GM20431 (cell line): ENCODE data around the gene RAD51B.

Experiments used
- in situ Hi-C: fragments of 300-500 bp; cut with MseI, MboI; formaldehyde crosslinking; loops from one replicate; pipeline ENCODE4 v1.15.0; 2020; ENCODE audit warnings: low sequenced_read_pairs; ENCODE audit not compliant: unreplicated experiment

Gene RAD51B

DNA sequence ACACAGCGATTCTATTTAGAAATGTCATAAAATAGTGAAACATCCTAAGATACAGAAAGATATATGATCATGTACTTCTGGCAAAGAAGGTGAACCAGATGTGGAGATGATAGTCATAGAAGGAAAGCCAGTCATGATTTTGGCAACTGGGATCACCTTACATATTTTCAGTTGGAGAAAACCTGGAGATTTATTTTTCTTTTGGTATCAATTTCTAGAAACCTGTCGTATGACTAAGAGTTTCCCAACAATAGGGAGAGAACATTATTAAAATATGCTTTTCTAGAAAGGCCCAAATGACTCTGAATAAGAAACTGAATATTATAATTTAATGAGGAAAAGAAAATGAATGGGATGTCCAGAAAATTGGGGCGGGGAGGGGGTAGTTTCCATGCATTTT is 576.9 kb downstream of the RAD51B start:
- in situ Hi-C loops: no loop called here

DNA sequence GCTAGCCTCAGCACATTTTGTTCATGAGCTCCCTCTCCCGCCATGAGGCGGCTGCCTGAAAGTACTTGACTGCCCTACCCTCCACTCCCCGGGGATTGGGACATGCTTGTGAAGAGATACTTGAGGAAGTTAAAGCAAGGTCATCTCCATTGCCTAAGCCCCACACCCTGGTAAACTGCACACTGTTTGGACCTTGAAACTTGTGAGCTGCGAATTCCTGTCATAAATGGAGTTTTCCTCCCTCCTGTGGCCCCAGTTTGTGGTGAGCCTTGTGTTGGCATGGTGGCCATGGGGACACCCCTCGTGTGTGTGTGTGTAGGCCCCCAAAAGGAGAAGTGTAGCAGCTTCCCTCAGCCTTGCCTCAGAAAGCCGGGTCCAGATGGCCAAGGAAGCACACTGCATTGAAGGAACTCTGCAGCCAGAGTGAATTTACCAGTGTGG is 577.8 kb downstream of the RAD51B start:
- in situ Hi-C loops: no loop called here

DNA sequence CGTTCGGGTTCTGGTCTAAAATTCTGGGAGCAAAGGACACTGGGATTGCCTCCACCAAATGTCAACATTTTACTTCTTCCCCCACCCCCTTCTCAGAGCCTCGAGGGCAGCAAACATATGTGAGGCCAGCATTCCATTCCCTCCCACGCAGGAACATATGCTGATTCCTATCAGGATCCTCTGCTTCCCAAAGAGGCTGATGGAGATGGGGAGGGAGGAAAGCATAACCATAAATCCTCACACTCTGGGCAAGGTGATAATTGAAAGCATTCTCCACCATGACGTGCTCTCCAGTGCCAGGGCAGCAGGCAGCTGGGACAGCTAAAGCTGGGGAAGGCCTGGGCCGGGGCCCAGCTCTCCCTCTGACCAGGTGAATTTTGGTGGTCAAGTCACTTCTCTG is 578.2 kb downstream of the RAD51B start:
- in situ Hi-C loops: no loop called here

DNA sequence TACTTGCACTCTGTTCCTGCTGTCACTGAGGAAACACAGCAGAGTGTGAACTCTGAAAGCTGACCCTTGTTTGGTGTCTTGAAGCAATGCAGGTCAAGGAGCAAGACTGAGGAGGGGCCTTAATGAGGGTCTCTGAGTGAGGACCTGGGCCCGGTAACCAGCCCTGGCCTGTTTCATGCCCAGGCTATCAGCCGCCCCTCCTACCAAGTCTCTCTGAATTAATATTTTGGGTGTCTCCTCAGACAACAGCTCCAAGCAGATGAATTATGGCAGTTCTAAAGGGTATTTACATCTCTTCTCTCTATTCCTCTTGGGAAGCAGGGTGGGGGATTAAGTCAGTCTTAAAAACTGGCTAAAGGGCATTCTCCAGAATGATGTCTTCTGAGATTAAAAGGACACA is 578.8 kb downstream of the RAD51B start:
- in situ Hi-C loops: no loop called here

DNA sequence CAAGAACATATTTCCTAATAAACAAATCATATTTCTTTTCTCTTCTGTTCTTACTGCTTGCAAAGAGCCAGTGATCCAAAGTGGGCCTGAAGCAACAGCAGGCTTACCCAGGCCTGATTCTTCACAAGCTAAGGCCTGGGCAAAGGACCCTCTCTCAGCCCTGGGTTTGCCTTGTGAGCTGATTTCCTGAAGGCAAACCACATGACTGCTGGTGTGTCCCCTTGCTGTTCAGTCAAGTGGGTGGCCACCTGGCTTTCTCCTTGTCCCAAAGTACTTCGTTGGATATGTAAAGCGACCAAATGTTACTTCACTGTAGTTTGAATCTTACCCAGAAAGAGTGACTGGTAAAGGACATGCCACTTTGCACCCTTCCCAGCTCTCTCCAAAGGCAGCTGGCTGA is 580.4 kb downstream of the RAD51B start:
- in situ Hi-C loops: loop anchor here (25.0 kb wide), 1 partner anchor 463 kb away; no protein-coding TSS in a partner anchor

DNA sequence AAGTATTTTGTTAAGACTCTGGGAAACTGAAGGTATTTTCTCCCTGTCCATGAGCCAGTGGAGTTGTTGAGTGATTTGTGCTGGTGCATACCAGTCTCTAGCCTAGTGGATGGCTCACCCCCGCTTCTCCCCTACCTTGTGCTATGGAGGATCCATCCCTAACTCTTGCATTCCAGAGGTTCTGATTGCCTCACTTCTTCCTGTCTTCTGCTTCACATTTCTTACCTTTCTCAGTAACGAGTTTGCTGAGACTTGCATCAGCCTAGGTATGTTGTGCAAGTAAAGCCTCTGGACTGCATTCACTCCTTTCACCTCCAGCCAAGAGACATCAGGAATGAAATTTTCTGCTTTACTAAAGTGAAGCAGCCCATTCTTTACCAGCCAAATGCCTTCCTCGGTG is 581.7 kb downstream of the RAD51B start:
- in situ Hi-C loops: loop anchor here (25.0 kb wide), 1 partner anchor 464 kb away; no protein-coding TSS in a partner anchor

DNA sequence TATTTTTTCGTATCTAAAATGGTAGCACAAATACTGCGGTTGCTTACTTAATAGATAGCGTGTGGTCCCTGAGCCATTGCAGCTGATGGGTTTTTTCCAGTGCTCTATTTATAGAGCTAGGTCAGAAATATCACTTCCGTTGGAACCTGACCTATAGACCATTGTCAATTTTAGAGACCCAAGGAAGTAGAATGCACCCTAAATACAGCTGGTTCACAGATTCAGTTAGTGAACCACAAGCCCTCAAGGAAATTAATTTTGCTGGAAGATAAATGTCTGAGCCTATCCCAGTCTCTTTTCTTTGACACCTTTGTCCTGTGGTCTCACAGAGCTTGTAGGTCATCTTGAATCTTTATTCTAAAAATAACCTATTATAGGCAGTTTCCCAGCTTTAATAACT is 582.3 kb downstream of the RAD51B start:
- in situ Hi-C loops: loop anchor here (25.0 kb wide), 1 partner anchor 465 kb away; no protein-coding TSS in a partner anchor

DNA sequence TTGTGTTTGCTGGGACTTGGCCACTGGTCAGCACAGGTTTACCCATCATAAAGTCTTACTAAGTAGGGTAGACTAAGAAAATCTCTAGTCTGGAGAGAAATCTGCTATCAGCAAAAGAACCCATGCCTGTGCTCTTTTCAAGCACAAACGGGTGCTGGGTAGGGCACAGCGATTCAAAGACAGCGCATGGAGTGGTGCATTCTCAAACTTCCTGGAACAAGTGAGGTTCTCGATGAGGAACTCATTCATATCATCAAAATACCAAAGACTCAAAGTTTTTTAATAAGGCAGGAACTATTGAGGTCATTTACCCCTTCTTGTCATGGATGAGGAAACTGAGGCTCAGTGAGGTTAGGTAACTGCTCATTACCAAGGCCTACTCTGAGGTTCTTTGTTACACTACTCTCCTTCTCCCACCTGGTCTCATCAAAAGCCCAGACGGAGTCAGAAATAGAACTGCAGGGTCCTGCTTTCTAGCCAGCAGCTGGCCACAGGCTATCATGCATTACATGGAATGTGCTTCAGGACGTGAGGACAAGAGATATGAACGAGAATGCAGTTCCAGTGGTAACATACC is 583.0 kb downstream of the RAD51B start:
- in situ Hi-C loops: loop anchor here (25.0 kb wide), 1 partner anchor 465 kb away; no protein-coding TSS in a partner anchor

DNA sequence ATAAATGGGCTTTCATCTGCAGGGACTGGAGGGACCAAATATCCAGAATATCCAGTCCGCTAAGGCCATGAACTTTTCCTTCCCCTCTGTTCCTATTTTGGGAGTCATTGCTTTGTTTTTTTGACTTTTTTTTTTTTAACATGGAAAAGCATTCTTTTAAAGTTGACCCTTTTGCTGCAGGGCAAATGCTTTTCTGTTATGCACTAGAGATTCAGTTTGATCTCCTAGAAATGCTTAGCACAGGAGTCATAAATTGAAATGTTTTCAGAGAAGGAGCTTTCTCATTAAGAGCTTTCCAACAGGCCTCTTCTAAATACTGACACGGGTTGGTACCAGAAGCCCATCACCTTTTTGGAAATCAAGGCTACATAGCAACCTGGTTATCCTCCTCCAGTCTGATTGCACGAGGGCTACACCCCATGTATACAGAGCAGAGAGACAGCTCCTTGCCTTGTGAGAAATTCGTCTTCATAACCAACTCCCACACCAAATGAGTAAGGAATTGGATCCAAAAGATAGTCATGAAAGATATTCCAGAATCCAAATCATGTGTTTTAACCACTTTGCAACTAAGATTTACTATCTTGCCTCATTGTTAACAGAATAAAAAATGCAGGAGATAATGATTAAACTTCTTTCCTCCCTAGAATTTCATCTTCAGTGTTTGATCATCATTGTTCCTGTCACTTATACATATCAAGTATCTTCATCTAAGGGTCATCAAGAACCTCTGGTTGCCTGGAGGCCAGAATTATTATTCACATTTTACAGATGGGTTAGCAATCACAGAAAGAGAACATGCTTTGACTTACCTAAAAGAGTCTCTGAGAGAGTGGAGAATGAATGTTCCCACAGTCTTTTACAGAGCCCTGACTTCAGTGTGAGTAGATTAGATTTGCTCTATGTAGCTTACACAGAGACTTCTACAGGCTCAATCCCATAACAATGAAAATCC is 583.9 kb downstream of the RAD51B start:
- in situ Hi-C loops: loop anchor here (25.0 kb wide), 1 partner anchor 466 kb away; no protein-coding TSS in a partner anchor

DNA sequence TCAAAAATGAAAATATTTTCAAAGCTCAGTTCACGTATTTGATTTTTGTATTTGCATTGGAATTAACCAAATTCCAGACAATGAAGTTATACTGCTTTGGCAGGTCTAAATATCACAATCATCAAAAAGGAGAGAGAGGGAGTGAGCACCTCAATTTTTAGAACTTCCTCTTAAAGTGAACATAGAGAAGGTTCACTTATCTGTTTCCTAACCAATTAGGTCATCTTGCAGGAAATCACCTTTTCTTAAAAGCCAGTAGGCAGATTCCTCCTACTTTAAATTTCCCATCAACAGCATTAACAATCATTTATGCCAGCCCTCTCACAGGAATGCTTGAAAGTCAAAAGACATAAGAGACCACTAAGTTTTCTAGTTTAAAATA is 584.6 kb downstream of the RAD51B start:
- in situ Hi-C loops: loop anchor here (25.0 kb wide), 1 partner anchor 467 kb away; no protein-coding TSS in a partner anchor

DNA sequence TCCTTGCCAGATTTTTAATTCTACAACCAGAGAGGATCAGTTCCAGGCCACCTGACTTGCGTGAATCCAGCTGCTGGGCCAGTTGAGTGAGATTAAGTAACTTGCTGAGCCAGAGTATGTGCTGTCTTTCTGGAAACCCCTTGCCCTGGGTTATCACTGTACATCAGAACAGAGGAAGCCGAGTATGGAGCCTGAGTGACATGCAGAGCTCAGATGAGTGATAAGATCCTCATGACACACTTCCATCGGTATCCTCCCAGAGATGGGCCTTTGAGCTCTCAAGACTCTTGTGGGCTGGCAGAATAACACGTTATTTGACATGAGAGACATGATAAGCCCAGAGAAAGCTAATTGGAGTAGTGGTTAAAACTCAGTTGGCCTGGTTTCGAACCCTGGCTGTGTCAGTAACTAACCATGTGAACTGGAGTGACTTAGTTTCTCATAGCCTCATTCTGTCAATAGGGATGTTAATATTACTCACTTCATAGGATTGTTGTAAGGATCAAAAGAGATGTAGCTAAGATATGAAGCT is 585.1 kb downstream of the RAD51B start:
- in situ Hi-C loops: loop anchor here (25.0 kb wide), 1 partner anchor 467 kb away; no protein-coding TSS in a partner anchor

DNA sequence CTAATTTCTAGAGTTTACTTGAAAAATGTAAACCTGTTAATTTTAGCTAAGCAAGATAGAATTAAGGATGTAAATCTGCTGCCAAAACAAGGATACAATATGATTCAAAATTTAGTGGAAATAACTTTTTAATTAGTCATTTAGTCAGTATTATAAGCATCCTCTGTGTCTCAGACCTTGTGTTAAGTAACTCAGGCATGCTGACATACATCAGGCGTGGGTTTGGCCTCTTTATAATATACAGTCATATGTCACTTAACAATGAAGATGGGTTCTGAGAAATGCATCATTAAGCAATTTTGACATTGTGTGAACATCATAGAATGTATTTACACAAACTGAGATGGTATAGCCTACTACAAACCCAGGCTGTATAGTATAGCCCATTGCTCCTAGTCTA is 586.4 kb downstream of the RAD51B start:
- in situ Hi-C loops: loop anchor here (25.0 kb wide), 1 partner anchor 469 kb away; no protein-coding TSS in a partner anchor

DNA sequence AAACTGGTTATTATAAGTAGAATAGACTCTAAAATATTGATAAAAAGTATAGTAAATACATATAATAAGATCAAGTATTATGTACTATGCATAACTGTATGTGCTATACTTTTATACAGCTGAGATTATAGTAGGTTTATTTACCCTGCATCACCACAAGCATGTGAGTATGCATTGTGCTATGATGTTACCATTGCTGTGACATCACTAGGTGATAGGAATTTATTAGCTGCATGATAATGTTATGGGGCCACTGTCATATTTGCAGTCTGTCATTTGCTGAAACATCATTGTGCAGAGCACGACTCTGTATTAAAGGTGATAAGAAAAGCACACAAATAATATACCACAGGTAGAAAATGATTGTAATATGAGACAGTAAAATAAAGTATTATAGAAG is 587.7 kb downstream of the RAD51B start:
- in situ Hi-C loops: loop anchor here (25.0 kb wide), 1 partner anchor 470 kb away; no protein-coding TSS in a partner anchor

DNA sequence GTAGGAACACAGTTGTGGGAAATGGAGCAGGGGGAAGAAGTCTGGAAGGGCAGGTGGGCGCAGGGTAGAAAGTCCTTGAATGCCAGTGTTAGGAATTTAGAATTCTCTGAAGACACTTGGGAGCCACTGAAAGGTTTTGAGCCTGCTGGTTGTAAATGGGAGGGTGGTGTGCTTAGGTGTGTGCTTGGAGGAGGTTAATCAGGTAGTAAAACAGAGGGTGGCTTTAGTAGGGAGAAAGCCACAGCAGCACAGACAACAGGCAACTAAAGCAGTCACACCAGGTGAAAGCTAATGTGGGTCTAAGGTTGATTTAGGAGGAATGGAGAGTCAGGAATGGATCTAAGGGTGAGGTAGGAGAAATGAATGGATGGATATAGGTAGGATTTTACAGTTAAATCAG is 588.2 kb downstream of the RAD51B start:
- in situ Hi-C loops: loop anchor here (25.0 kb wide), 1 partner anchor 471 kb away; no protein-coding TSS in a partner anchor

DNA sequence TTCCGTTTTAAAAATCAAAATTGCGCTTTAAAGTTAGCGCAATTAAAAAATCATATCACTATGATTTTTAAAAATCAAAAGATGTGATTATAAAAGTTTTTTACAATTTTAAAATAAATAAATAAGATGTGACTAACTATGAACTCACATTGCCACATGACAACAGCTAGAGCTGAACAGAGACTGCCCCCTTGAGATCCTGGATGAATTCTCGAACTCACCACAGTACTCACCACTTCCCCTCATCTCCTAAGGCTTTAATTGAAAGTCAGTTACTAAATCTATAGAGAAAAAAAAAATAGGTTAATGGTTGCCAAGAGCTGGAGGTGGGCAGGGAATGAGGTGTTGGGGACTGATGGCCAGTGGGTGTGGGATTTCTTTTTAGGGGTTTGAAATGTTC is 589.1 kb downstream of the RAD51B start:
- in situ Hi-C loops: loop anchor here (25.0 kb wide), 1 partner anchor 471 kb away; no protein-coding TSS in a partner anchor

DNA sequence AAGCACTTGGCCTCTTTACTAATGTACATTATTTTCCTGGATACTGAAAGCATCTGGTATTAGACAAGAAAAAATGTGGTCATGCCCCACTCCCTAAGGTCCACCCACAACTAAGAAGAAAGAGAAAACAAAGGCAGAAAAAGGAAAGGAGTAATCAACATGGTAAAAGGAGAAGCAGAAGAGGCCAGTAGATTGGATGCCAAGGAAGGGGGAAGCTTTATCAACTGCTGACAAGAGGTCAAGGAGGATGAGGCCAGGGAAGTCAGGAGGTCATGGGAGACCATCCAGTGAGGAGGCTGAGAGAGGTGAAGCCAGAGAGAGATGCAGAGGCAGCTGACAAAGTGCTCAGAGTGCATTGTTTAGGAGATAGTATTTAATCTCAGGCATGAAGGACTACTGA is 589.8 kb downstream of the RAD51B start:
- in situ Hi-C loops: loop anchor here (25.0 kb wide), 1 partner anchor 472 kb away; no protein-coding TSS in a partner anchor

DNA sequence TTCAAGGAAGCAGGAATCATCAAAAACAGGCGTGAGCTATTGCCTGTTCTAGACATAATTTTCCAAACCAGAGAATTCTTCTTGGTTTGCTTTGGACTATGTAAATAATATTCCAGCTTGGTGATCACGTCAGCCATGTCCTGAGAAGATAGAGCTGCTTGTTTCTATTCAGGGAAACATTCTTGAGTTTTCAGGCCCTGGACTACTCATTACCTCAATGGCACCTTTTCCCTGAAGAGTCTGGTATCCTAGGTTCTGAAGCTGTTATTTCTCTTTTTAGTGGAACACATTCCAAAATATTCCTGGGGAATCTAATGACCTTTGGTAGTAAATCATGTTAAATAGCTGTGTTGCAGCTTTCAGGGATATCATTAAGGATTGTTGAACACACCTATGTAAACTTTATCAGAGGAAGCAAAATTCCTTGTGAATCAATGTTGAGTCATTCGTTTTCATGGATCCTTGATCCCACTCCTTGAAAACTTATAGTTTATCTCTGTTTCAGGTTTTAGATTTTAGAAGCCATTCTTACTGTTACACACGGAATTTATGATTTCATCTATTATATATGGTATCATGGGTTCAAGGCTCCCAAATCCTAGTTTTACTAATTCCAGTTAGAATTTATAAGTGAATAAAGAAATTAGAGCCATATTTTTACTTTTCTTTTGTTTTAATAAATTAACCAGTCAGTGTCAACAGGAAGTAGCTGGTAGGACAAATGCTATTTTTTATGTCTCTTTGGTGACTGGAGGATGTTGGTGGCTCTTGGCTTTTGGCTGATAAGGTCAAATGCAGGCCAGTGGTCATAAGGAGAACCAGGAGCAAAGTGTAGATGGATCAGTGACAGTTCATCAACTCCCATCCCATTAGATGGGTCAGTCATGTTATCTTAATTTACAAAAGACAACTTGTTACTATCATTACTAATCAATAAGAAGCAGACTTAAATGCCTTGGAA is 593.2 kb downstream of the RAD51B start:
- in situ Hi-C loops: loop anchor here (25.0 kb wide), 1 partner anchor 475 kb away; no protein-coding TSS in a partner anchor

DNA sequence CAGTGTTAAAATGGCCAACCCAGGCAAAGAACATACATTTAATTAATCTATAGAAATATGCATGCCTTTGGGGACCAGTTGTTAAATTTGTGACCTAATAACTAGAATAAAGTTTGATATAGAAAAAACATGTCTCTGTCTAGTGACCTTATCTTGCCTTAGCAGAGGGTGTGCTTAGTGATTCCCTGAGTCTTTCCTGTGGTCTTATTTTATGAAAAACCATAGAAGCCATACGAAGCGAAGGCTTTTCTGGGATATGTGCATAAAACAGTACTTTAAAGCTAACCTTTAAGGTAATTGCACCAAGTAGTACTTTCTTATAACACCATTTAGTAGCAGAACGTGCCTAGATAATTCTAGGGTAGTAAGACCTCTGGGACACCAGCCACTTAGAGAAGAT is 593.9 kb downstream of the RAD51B start:
- in situ Hi-C loops: loop anchor here (25.0 kb wide), 1 partner anchor 476 kb away; no protein-coding TSS in a partner anchor

DNA sequence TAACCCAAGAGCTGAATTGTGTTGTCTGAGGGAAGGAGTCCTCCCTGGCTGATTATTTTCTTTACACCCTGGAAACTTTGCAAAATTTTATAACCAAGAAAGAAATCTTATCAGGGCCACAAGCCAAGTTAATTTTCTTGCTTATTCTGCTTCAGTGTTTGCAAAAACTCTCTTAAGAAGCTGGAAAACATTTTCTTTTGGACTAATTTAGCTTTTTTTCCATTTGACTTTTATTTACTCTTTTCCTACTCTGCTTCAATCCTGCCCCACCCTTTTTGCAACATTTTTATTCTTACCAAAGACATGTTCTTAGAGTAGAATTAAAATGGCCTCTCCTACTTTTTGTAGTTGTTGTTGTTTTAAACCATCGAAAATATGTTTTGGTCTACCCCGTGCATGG is 594.5 kb downstream of the RAD51B start:
- in situ Hi-C loops: loop anchor here (25.0 kb wide), 1 partner anchor 477 kb away; no protein-coding TSS in a partner anchor
